MM.1S (cell line): ENCODE measurements around the gene PLXNA4.

ENCODE experiments used
- CTCF ChIP-seq: fragments of 300-600 bp; sonication (generic); IDR thresholded peaks from 2 replicates; pipeline ENCODE4 v1.5.1; 2016; ENCODE audit warnings: antibody characterized with exemption, low read length, mixed read lengths
- EZH2 ChIP-seq: fragments of 300-600 bp; sonication (generic); optimal IDR thresholded peaks from 2 replicates; pipeline ENCODE3; 2017; ENCODE audit warnings: low read depth, mild to moderate bottlenecking, antibody characterized with exemption, low read length, mixed read lengths
- EZH2phosphoT487 ChIP-seq: fragments of 300-600 bp; sonication (generic); IDR thresholded peaks from 2 replicates; pipeline ENCODE4 v1.6.1; 2018; ENCODE audit warnings: antibody characterized with exemption, low read length

GRCh38 chr7:132609222-132609621 is 33.0 kb upstream of the PLXNA4 start:
- no peak for TF ChIP-seq EZH2
- no peak for TF ChIP-seq CTCF
- no peak for TF ChIP-seq EZH2phosphoT487
